T-helper 2 cell treated with Interferon-gamma antibody and Interleukin-4, amounts not matched to agents 100 ng/mL and 5 ng/mL, for 36 hours (primary cell): Measurements from ENCODE around the gene GET3. TPM values are rescaled to one million over a fixed set of nuclear protein-coding genes. Genes with fewer than 3 reads are reported as not detected.
"Not testable (repeated sequence)": the region's sequence is repeated elsewhere in the genome, so short reads cannot be mapped to it uniquely, and the experiment has no call there.

ENCODE experiments used
- intact Hi-C: fragments of 100-400 bp; cut with micrococcal nuclease; formaldehyde crosslinking; loops from one replicate; pipeline ENCODE4 v1.15.1; 2023
- total RNA-seq: library from RNA; stranded (reverse); gene quantifications from 2 replicates; pipeline ENCODE4 v1.2.3, GENCODE V29; 2022

The GET3 gene
- 61.5 and 68.5 TPM in 2 replicates for total RNA-seq

DNA sequence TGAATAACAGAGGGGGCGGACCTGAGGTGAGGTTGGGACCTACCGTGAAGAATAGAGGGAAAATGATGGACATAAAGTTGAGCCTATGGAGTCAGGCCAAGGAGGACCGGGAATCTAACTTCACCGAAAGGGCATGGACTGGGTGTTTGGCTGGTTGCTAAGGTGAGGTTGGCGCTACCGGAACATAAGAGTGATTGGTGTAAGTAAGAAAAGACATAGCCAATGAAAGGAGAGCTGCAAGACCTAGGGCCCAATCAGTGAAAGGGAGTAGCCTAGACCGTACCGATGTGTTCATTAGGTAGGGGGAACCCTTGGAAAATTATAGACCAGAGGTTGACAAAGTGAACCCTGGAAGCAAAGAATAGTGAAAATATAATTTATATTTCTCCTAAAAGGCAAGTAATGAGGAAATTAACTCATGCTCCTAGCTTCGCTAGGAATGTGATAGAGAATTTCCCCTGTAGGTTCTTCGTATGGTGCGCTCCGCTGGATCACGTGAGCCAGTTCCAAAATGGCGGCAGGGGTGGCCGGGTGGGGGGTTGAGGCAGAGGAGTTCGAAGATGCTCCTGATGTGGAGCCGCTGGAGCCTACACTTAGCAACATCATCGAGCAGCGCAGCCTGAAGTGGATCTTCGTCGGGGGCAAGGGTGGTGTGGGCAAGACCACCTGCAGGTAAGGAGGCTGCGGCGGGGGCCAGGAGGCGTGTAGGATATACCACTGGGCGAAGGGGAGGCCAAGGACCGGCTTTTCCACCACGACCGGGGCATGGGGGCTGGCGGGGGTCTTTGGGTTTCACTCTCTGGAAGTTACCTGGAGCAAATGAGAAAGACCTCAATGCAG, at the start of gene GET3:
Gene GET3, plus strand, starts transcription at position 503 of the 840 bp plus-strand sequence. Its CDS starts 9 bp downstream, at position 512.
- intact Hi-C loops = loop anchor here (1.0 kb wide), 1 partner anchor 38 kb away; the partner anchor contains the start of gene HOOK2

- intact Hi-C loops = no loop called here
Measured at GRCh38 chr19:12689012-12689411, 48.3 kb upstream of the GET3 start.

- intact Hi-C loops = no loop called here
Measured at GRCh38 chr19:12689581-12690216, 47.6 kb upstream of the GET3 start.

DNA sequence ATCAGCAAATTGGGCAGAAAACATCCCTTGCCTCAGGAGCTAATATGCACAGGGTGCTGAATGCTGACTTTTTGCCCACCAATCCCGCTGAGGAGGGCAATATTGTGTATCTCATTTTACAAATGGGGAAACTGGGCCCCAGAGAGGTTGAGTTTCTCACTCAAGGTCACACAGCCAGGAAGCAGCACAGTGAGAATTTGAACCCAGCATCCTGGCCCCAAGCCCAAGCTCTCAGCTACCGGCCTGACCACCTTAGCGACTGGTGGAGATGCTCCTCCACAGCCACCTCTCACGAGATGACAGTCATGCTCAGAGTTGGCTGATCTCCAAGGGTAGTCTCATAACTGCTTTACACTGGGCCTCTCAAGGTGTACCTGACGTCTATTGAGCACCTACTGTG, 44.3 kb upstream of the GET3 start:
- intact Hi-C loops = no loop called here

DNA sequence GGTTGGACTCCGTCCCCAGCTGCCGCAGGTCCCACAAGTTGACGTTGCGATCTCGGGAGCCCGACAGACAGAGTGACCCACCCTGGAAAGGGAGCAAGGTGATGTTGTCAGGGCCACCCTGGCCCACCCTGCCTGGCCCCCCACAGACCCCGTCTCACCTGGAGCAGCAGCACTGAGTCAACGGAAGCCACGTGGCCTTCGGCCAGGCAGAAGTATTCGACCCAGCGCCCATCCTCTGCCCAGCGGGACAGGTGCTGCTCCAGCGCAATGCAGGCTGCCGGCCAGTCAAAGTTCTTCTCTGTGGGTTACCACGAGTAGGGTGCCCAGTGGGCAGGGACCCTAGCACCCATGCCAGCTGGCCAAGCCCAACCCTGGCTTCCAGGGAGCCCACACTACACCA, 42.7 kb upstream of the GET3 start:
- intact Hi-C loops = no loop called here

DNA sequence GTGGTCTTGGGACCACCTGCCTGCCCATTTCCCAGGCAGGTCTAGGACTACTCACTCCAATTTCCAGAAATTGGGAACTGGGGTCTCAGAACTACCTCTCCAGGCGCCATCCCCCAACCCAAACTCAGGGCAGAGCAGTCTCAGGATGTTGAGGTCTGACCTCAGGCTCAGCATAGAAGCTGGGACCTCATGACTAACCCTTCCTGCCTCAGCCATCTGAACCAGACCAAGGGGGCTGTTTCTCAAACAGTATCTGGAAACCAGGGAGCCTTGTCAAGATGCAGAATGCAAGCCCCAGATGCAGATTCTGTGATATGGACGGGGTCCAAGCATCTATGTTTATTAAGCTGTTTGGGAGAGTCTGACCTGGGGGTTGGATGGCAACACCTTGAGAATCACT, 42.2 kb upstream of the GET3 start:
- intact Hi-C loops = no loop called here

- intact Hi-C loops = no loop called here
Measured at GRCh38 chr19:12695514-12695913, 41.8 kb upstream of the GET3 start.

GRCh38 chr19:12695997-12696365, 41.3 kb upstream of the GET3 start:
- intact Hi-C loops = loop anchor here (2.0 kb wide), 1 partner anchor 15 kb away; the partner anchor contains the start of gene DHPS

DNA sequence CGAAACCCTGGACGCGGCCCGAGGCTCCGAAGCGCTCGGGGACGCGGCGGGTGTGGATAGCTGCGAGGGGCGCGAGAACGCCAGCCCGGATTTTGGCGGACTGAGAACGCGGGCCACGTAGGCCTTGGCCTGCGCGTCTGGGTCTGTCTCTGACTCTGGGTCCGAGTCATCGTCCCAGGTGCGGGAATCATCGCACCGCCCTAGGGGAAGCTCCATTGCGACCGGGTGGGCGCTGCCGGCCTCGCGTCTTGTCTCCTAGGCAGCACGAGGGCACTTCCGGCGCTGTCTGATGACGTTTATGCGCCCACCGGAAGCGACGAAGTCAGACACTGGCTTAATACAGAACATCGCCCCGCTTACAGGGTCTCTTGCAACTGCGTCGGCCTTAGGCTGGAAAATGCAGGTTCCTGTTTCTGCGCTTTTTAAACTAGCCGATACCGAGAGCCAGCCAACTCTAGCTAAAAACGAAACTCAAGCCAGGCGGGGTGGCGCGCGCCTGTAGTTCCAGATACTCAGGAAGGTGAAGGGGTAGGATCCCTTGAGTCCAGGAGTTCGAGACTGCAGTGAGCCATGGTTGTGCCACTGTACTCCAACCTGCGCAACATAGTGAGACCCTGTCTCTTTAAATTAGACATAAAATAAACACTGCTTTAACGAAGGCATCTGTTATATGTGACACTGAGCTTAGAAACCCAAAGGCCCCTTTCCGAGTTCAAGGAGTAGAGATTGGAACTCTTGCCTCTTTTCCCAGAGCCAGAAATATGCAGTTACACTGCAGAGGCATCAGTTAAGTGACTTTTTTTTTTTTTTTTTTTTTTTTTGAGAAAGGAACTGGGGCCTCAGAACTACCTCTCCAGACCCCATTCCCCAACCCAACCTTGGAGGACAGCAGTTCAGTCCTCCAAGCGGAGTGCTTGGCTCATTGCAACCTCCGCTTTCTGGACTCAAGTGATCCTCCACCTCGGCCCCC, 40.6 kb upstream of the GET3 start, which contains the start of gene FBXW9:
Gene FBXW9, minus strand, starts transcription at position 266 of the 970 bp plus-strand sequence. Its CDS starts 50 bp downstream, at position 216.
- intact Hi-C loops = loop anchor here (2.0 kb wide), 1 partner anchor 16 kb away; the partner anchor contains the start of gene DHPS

- intact Hi-C loops = loop anchor here (2.0 kb wide), 1 partner anchor 17 kb away; the partner anchor contains the start of gene DHPS
Measured at GRCh38 chr19:12697425-12697824, 39.9 kb upstream of the GET3 start.

- intact Hi-C loops = no loop called here
Measured at GRCh38 chr19:12698138-12698537, 39.2 kb upstream of the GET3 start.

GRCh38 chr19:12701596-12702282, 35.6 kb upstream of the GET3 start:
- intact Hi-C loops = no loop called here

- intact Hi-C loops = no loop called here
Measured at GRCh38 chr19:12703046-12703445, 34.3 kb upstream of the GET3 start.

GRCh38 chr19:12705169-12705568, 32.1 kb upstream of the GET3 start:
- intact Hi-C loops = no loop called here

DNA sequence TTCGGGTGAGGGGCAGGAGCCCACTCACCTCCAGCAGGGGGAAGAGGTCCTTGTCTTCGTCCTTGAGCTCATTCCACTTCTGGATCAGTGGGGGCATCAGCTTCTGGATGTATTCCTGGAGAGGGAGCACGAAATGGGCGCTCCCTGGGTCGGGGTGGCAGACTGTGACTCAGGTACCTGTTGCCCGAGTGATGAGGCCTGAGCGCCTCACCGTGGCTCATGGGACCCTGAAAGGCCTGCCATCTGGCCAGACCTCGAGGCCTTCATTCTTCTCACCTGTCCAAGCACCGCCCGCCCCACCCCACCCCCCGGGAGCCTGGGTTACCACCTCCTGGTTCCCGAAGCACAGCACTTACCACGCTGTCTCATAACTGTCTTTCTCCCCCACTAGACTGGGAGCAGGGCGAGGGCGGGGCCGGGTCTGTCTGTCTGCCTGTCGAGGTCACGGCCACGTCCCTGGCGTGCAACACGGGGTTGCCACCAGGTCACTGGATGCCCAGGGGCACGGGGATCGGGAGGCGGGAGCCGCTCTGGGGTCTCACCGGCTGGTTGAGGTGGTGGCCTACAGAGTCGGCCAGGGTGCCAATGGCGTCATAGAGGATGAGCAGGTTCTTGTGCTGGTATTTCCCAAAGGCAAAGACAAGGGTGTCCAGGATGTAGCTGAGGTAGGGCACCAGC, 31.5 kb upstream of the GET3 start:
- intact Hi-C loops = no loop called here

DNA sequence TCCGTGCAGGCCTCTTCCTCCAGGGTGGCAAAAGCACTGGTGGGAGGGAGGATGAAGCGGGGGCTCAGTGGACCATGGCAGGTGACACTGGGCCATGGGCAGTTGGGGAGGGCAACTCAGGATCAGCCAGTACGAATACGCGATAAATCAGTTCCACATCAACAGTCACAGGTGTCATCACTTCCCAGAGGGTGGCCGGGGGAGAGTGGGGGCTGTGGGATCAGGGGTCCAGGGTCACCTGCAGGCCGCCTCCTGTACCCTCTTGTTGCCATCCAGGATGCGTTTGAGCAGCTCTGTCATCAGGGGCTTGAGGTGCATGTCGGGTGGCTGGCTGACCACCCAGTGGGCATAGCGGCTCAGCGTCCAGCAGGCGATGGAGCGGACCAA, 31.0 kb upstream of the GET3 start:
- intact Hi-C loops = no loop called here

DNA sequence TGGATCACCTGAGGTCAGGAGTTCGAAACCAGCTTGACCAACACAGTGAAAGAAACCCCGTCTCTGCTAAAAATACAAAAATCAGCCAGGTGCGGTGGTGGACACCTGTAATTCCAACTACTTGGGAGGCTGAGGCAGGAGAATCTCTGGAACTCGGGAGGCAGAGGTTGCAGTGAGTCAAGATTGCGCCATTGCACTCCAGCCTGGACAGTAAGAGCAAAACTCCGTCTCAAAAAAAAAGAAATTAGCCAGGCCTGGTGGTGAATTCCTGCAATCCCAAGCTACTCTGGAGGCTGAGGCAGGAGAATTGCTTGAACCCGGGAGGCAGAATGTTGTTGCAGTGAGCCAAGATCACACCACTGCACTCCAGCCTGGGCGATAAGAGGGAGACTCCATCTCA, 28.7 kb upstream of the GET3 start:
- intact Hi-C loops = no loop called here

GRCh38 chr19:12711187-12711586, 26.1 kb upstream of the GET3 start:
- intact Hi-C loops = no loop called here

GRCh38 chr19:12712077-12712476, 25.2 kb upstream of the GET3 start:
- intact Hi-C loops = not testable (repeated sequence)

GRCh38 chr19:12713304-12713703, 24.0 kb upstream of the GET3 start:
- intact Hi-C loops = not testable (repeated sequence)
